A549 treated with AZD9567 at 1 μM for 4 hours (cell line): ENCODE data around the gene ZNF441. TPM values are rescaled to one million over a fixed set of nuclear protein-coding genes. Genes with fewer than 3 reads are reported as not detected.

ENCODE experiments used
- total RNA-seq: library from RNA; stranded (reverse); fragments of 200-300 nt; extraction: Qiagen RNA extraction; gene quantifications from 5 replicates; pipeline ENCODE4 v1.2.3, GENCODE V29; 2022; ENCODE audit not compliant: insufficient read depth

ZNF441 gene
- 0.02 to 0.07 TPM in 2 of 5 replicates, not detected in the others for total RNA-seq

GRCh38 chr19:11766597-11767591 is at the start of gene ZNF441:
TSS of gene ZNF441 (plus strand) at chr19:11767000. CDS start at chr19:11767194, 194 bp downstream.

GRCh38 chr19:11738746-11739620 is 27.8 kb upstream of the ZNF441 start, which contains the start of gene ZNF823:
TSS of gene ZNF823 (minus strand) at chr19:11738946. CDS start at chr19:11738819, 127 bp downstream.

GRCh38 chr19:11798391-11799330 is 31.9 kb downstream of the ZNF441 start, which contains the start of gene ZNF491:
TSS of gene ZNF491 (plus strand) at chr19:11798523. CDS start at chr19:11805954, 7,431 bp downstream.

GRCh38 chr19:11814029-11814699 is 47.4 kb downstream of the ZNF441 start, which contains the start of gene ZNF440:
TSS of gene ZNF440 (plus strand) at chr19:11814273. CDS start at chr19:11814448, 175 bp downstream.

Other genes starting within 250 kb of the ZNF441 start
- 28.3 to 37.6 TPM (median 32.1 TPM) in 5 replicates for gene ECSIT, start 237.9 kb upstream of the ZNF441 start, total RNA-seq
- gene CNN1, start 228.1 kb upstream of the ZNF441 start, total RNA-seq = 0.24 to 0.37 TPM (median 0.31 TPM) in 4 of 5 replicates, not detected in the other
- gene ELOF1, start 207.8 kb upstream of the ZNF441 start, total RNA-seq = 99.5 to 130 TPM (median 110 TPM) in 5 replicates
- gene ACP5, start 189.4 kb upstream of the ZNF441 start, total RNA-seq = 0.24 to 0.40 TPM (median 0.32 TPM) in 4 of 5 replicates, not detected in the other
- 3.9 to 6.2 TPM (median 4.2 TPM) in 5 replicates for gene ZNF627, start 169.5 kb upstream of the ZNF441 start, total RNA-seq
- 2.2 to 9.0 TPM (median 2.7 TPM) in 5 replicates for gene ZNF823, start 28.1 kb upstream of the ZNF441 start, total RNA-seq
- gene ZNF491, start 31.5 kb downstream of the ZNF441 start, total RNA-seq = not detected in 5 replicates
- 0.05 to 0.12 TPM (median 0.07 TPM) in 4 of 5 replicates, not detected in the other for gene ZNF440, start 47.3 kb downstream of the ZNF441 start, total RNA-seq
- not detected in 5 replicates for gene ZNF439, start 81.7 kb downstream of the ZNF441 start, total RNA-seq
- not detected in 5 replicates for gene ZNF69, start 120.8 kb downstream of the ZNF441 start, total RNA-seq
- 0.27 to 0.33 TPM (median 0.32 TPM) in 4 of 5 replicates, not detected in the other for gene ZNF700, start 158.1 kb downstream of the ZNF441 start, total RNA-seq
- gene ZNF763, start 198.0 kb downstream of the ZNF441 start, total RNA-seq = not detected in 5 replicates